Stomach (tissue), 19 donors: ENCODE results near the gene C19orf53. TPM values are rescaled to one million over a fixed set of nuclear protein-coding genes. Genes with fewer than 3 reads are reported as not detected.

Experiments
- DNase-seq, 2 donors: peaks; one replicate each; pipeline versions ENCODE4 v3.0.0 to v3.0.0-alpha.2; 2013 to 2019
- H3K27ac ChIP-seq, 5 donors: fragments of 200-600 bp in 4 of 5; sonication (generic) in 4 of 5; one replicate each; pipeline ENCODE4 v1.5.1; 2013 to 2019; ENCODE audit warnings: mild to moderate bottlenecking in 1 of 5, moderate library complexity in 1 of 5
- H3K27me3 ChIP-seq, 3 donors: fragments of 200-600 bp; sonication (generic); one replicate each; pipeline ENCODE4 v1.5.1; 2017 to 2019; ENCODE audit warnings: mixed run types in 1 of 3
- H3K36me3 ChIP-seq, 4 donors: fragments of 200-600 bp; sonication (generic); 1 replicate in 3 of 4; 2 replicates in 1 of 4; pipeline ENCODE4 v1.5.1; 2016 to 2019
- H3K4me1 ChIP-seq, 4 donors: fragments of 200-600 bp; sonication (generic); one replicate each; pipeline ENCODE4 v1.5.1; 2016 to 2019
- H3K4me3 ChIP-seq, 4 donors: fragments of 200-600 bp; sonication (generic) in 3 of 4; one replicate each; pipeline ENCODE4 v1.5.1; 2016 to 2019; ENCODE audit warnings: mild to moderate bottlenecking in 1 of 4
- H3K9me3 ChIP-seq, 4 donors: fragments of 200-600 bp; sonication (generic); one replicate each; pipeline ENCODE4 v1.5.1; 2016 to 2019
- EP300 ChIP-seq: sonication (generic); formaldehyde crosslinking; IDR thresholded peaks from one replicate; pipeline ENCODE4 v1.6.1; 2017; ENCODE audit warnings: antibody characterized with exemption
- POLR2A ChIP-seq, 4 donors: fragments of 450-650 bp; IDR thresholded peaks; one replicate each; pipeline ENCODE4 v1.6.1; 2016; ENCODE audit warnings: antibody characterized with exemption in 4 of 4, control low read depth in 2 of 4, mild to moderate bottlenecking in 1 of 4, moderate library complexity in 1 of 4
- POLR2AphosphoS5 ChIP-seq, 3 donors: sonication (generic); formaldehyde crosslinking; IDR thresholded peaks; one replicate each; pipeline ENCODE4 v1.6.1; 2016; ENCODE audit warnings: antibody characterized with exemption in 3 of 3
- WGBS, 5 donors: extraction: QIAGEN DNeasy Blood & Tissue Kit in 3 of 5; methylation state at CpG; one replicate each; pipeline versions ENCODE4 v1.1.5 to v1.1.7; 2013 to 2018; 5-methylcytosine and 5-hydroxymethylcytosine counted together
- intact Hi-C: fragments of 100-400 bp; cut with DNase I; formaldehyde crosslinking; loops from one replicate; pipeline ENCODE4 v1.15.1; 2023; ENCODE audit warnings: low total_unique reads
- long read RNA-seq, 10 donors: transcript quantifications; one replicate each; lab custom pipeline, GENCODE V29; 2026
- polyA plus RNA-seq, 3 donors: library from polyadenylated mRNA; stranded (reverse); fragments of 200-250 nt; gene quantifications; one replicate each; pipeline ENCODE4 v1.2.3, GENCODE V29; 2013
- total RNA-seq, 5 donors: library from RNA; depleted of rRNA; stranded (reverse); fragments of >200 nt; gene quantifications; one replicate each; pipeline versions ENCODE4 v1.1.0 to v1.2.3, GENCODE V29; 2014 to 2016
- TF ChIP-seq, protein P1 (sequence below), 7 experiments: fragments of 450-650 bp in 4 of 7; fragments of 200-600 bp in 3 of 7; sonication (generic) in 3 of 7; IDR thresholded peaks; one replicate each; pipeline ENCODE4 v1.5.1; 2016 to 2019; ENCODE audit warnings: antibody characterized with exemption in 7 of 7, control low read depth in 2 of 7, mild to moderate bottlenecking in 1 of 7
- donor health status: healthy with polysubstance abuse.
- donor health status: Bipolar disorder and iron deficiency.
- donor health status: healthy.

The C19orf53 gene
- total RNA-seq = 100 to 1,000 TPM in 4 of 5 donors, 10 to 100 TPM in 1; 14.7 to 271 (median 188) TPM
- polyA plus RNA-seq = 100 to 1,000 TPM; 171 to 221 (median 196) TPM
- long read RNA-seq, donor 1, transcript C19orf53-202 (3 exons, 873 nt) = major isoform, 38 of 46 reads
- long read RNA-seq, donor 1, partial matches to known transcripts = 5 of 46 reads
- long read RNA-seq, donor 1, other reads (novel, unspliced or antisense) = 0 of 46 reads
- long read RNA-seq, donor 2, transcript C19orf53-202 (3 exons, 873 nt) = major isoform, 49 of 51 reads
- long read RNA-seq, donor 2, partial matches to known transcripts = 0 of 51 reads
- long read RNA-seq, donor 2, other reads (novel, unspliced or antisense) = 0 of 51 reads
- long read RNA-seq, donor 3, transcript C19orf53-202 (3 exons, 873 nt) = major isoform, 44 of 47 reads
- long read RNA-seq, donor 3, partial matches to known transcripts = 0 of 47 reads
- long read RNA-seq, donor 3, other reads (novel, unspliced or antisense) = 0 of 47 reads
- long read RNA-seq, donor 4, transcript C19orf53-202 (3 exons, 873 nt) = major isoform, 8 of 8 reads
- long read RNA-seq, donor 4, partial matches to known transcripts = 0 of 8 reads
- long read RNA-seq, donor 4, other reads (novel, unspliced or antisense) = 0 of 8 reads
- long read RNA-seq, donor 5, transcript C19orf53-202 (3 exons, 873 nt) = major isoform, 69 of 73 reads
- long read RNA-seq, donor 5, partial matches to known transcripts = 0 of 73 reads
- long read RNA-seq, donor 5, other reads (novel, unspliced or antisense) = 0 of 73 reads
- long read RNA-seq, donor 6, transcript C19orf53-202 (3 exons, 873 nt) = major isoform, 134 of 139 reads
- long read RNA-seq, donor 6, partial matches to known transcripts = 0 of 139 reads
- long read RNA-seq, donor 6, other reads (novel, unspliced or antisense) = 0 of 139 reads
- long read RNA-seq, donor 7, transcript C19orf53-202 (3 exons, 873 nt) = major isoform, 100 of 104 reads
- long read RNA-seq, donor 7, partial matches to known transcripts = 0 of 104 reads
- long read RNA-seq, donor 7, other reads (novel, unspliced or antisense) = 0 of 104 reads
- long read RNA-seq, donor 8, transcript C19orf53-202 (3 exons, 873 nt) = major isoform, 59 of 72 reads
- long read RNA-seq, donor 8, partial matches to known transcripts = 11 of 72 reads
- long read RNA-seq, donor 8, other reads (novel, unspliced or antisense) = 0 of 72 reads
- long read RNA-seq, donor 9, transcript C19orf53-202 (3 exons, 873 nt) = major isoform, 81 of 111 reads
- long read RNA-seq, donor 9, partial matches to known transcripts = 26 of 111 reads
- long read RNA-seq, donor 9, other reads (novel, unspliced or antisense) = 0 of 111 reads
- long read RNA-seq, donor 10, transcript C19orf53-202 (3 exons, 873 nt) = major isoform, 29 of 31 reads
- long read RNA-seq, donor 10, partial matches to known transcripts = 0 of 31 reads
- long read RNA-seq, donor 10, other reads (novel, unspliced or antisense) = 0 of 31 reads

DNA sequence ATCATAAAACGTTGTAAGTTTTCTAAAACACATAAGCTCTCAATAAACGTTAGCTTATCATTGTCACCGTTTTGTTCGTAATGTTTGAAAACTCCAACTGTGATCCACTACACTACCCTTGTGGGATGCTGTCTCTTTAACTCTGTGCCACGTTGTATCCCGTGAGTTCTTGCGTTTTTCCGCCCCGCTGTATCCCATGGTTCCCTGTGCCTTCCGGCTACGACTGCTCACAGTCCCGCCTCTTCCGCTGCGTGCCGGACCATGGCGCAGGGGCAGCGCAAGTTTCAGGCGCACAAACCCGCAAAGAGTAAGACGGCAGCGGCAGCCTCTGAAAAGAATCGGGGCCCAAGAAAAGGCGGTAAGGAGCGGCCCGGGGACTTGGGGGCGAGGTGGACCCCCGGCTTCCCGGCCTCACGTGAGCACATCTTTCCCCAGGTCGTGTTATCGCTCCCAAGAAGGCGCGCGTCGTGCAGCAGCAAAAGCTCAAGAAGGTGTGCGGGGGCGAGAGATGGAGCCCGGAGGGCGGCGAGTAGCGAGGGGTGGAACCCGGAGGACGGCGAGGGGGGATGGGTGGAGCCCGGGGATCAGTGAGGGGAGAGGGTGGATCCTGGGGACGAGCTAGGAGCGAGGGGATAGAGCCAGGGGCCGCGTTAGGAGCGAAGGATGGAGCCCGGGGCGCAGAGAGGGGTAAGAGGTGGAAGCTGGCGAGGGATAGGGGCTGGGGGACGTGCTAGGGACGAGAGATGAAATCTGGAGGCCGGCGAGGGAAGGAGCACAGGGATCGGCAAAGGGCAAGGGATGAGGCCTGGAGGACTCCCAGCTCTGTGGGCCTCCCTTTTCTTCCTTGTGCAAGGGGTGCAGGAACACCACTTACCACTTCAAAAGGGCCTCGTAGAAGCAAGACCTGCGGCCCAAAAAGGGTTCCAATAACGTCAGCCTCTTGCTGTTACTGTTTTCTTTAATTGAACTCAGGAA is at the start of gene C19orf53:
Gene C19orf53 (plus strand): TSS at position 240 of the 975 bp plus-strand sequence. CDS start 22 bp downstream, at position 262.
- 0 to 1% (median 0%) methylated on average over 53 to 61 of the region's 61 CpGs for WGBS, 5 donors
- intact Hi-C loops = no loop called here
- Histone ChIP-seq H3K4me1 (peaks cover 10 to 30% (median 25%) of the 10 kb centered on the region in 4 donors), H3K27me3 (no peaks in the 10 kb centered on the region), H3K27ac (peak within 1 kb of the TSS; percentile 86 to 96 (median 92)), H3K36me3 (peaks cover 32 to 68% (median 64%) of the 10 kb centered on the region in 4 donors), H3K4me3 (peak within 1 kb of the TSS; percentile 95 to 98 (median 97)), H3K9me3 (no peaks in the 10 kb centered on the region)
- DNase-seq = peak; percentile 89 to 98
- peak in 2 of 4 donors; percentile 80 to 89 for TF ChIP-seq POLR2A (IDR thresholded peaks at IDR 0.05)
- no peak for TF ChIP-seq EP300
- TF ChIP-seq, protein P1, sequence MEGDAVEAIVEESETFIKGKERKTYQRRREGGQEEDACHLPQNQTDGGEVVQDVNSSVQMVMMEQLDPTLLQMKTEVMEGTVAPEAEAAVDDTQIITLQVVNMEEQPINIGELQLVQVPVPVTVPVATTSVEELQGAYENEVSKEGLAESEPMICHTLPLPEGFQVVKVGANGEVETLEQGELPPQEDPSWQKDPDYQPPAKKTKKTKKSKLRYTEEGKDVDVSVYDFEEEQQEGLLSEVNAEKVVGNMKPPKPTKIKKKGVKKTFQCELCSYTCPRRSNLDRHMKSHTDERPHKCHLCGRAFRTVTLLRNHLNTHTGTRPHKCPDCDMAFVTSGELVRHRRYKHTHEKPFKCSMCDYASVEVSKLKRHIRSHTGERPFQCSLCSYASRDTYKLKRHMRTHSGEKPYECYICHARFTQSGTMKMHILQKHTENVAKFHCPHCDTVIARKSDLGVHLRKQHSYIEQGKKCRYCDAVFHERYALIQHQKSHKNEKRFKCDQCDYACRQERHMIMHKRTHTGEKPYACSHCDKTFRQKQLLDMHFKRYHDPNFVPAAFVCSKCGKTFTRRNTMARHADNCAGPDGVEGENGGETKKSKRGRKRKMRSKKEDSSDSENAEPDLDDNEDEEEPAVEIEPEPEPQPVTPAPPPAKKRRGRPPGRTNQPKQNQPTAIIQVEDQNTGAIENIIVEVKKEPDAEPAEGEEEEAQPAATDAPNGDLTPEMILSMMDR (IDR thresholded peaks at IDR 0.05) = peak in 1 of 7 experiments; percentile 7
- peak; percentile 98 to 100 (median 99) for TF ChIP-seq POLR2AphosphoS5 (IDR thresholded peaks at IDR 0.05)

DNA sequence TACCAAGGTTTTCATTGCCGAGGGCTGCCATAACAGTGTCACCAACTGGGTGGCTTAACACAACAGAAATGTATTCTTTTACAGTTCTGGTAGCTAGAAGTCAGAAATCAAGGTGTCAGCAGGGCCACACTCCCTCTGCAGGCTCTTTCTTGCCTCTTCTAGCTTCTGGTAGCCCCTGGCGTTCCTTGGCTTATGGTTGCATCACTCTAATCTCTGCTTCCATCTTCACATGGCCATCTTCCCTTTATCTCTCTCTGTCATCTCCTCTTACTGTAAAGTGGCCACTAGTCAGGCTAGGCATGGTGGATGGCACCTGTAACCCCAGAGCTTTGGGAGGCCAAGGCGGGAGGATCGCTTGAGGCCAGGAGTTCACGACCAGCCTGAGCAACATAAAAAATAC is 47.9 kb upstream of the C19orf53 start:
- Histone ChIP-seq H3K27me3 (no peaks in the 10 kb centered on the region), H3K4me3 (no peak overlapping the region), H3K36me3 (no peaks in the 10 kb centered on the region), H3K4me1 (peaks cover 8 to 27% (median 10%) of the 10 kb centered on the region in 4 donors), H3K9me3 (no peaks in the 10 kb centered on the region), H3K27ac (no peak overlapping the region)
- intact Hi-C loops = no loop called here
- TF ChIP-seq, protein P1 (IDR thresholded peaks at IDR 0.05) = no peak
- TF ChIP-seq EP300 (no peak), POLR2AphosphoS5 (IDR thresholded peaks at IDR 0.05) (no peak), POLR2A (IDR thresholded peaks at IDR 0.05) (no peak)
- WGBS, 5 donors = 94 to 98% (median 95%) methylated on average over 5 of the region's 5 CpGs
- no peak for DNase-seq

DNA sequence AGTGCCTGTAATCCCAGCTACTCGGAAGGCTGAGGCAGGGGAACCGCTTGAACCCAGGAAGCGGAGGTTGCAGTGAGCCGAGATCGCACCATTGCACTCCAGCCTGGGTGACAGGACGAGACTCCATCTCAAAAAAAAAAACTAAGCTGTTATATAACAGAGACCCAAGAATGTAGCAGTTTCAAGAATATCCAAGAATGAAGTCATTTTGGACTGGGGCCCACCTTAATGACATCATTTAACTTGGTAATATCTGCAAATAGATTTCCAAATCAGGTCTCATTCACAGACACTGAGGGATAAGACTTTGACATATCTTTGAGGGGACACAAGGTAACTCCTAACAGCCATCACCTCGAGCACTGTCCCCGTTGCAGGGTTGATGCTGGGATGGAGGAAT is 46.5 kb upstream of the C19orf53 start:
- H3K27ac ChIP-seq = no peak overlapping the region
- no peak overlapping the region for H3K4me3 ChIP-seq
- no peak for TF ChIP-seq EP300
- TF ChIP-seq POLR2A (IDR thresholded peaks at IDR 0.05) = no peak
- no peak for TF ChIP-seq POLR2AphosphoS5 (IDR thresholded peaks at IDR 0.05)
- TF ChIP-seq, protein P1 (IDR thresholded peaks at IDR 0.05) = no peak
- DNase-seq = peak in 1 of 2 donors; percentile 64
- H3K27me3 ChIP-seq = no peaks in the 10 kb centered on the region
- no peaks in the 10 kb centered on the region for H3K36me3 ChIP-seq
- intact Hi-C loops = no loop called here
- peaks cover 15 to 38% (median 18%) of the 10 kb centered on the region in 4 donors for H3K4me1 ChIP-seq
- no peaks in the 10 kb centered on the region for H3K9me3 ChIP-seq
- WGBS, 5 donors = 71 to 86% (median 77%) methylated on average over 8 of the region's 8 CpGs
